Measurements from ENCODE around the gene SOSTDC1.

Gene SOSTDC1

GRCh38 chr7:16422103-16422435, 43.5 kb downstream of the SOSTDC1 start:
- Histone ChIP-seq H3K9ac (no peak overlapping the region), H3K27ac (no peak overlapping the region), H3K4me3 (no peak overlapping the region), H3K4me2 (peak overlapping the region; percentile 82; the same call in 1 of the 2 replicates), H3K9me3 (no peaks in the 10 kb centered on the region), H4K20me1 (no peaks in the 10 kb centered on the region), H3K36me3 (no peaks in the 10 kb centered on the region), H3K27me3 (no peaks in the 10 kb centered on the region), H3K4me1 (peaks cover 18% of the 10 kb centered on the region)
- no peak for TF ChIP-seq Cebpa-rat (IDR thresholded peaks at IDR 0.05)

- Histone ChIP-seq H3K4me1 (peaks cover 23% of the 10 kb centered on the region), H3K36me3 (no peaks in the 10 kb centered on the region), H3K9ac (peak within 1 kb of the TSS; percentile 87), H3K4me3 (peak within 1 kb of the TSS; percentile 79), H3K4me2 (peak within 1 kb of the TSS; percentile 82), H3K27me3 (no peaks in the 10 kb centered on the region), H3K9me3 (no peaks in the 10 kb centered on the region), H3K27ac (peak within 1 kb of the TSS; percentile 89), H4K20me1 (no peaks in the 10 kb centered on the region)
- TF ChIP-seq Cebpa-rat (IDR thresholded peaks at IDR 0.05) = no peak
Observed at GRCh38 chr7:16421333-16422102, 44.0 kb downstream of the SOSTDC1 start, which contains the start of gene CRPPA. Gene CRPPA (minus strand): TSS chr7:16421538. CDS start chr7:16421322, 216 bp downstream.

GRCh38 chr7:16420649-16421332, 44.7 kb downstream of the SOSTDC1 start:
- no peak for TF ChIP-seq Cebpa-rat (IDR thresholded peaks at IDR 0.05)
- no peaks in the 10 kb centered on the region for H4K20me1 ChIP-seq
- peak overlapping the region; percentile 87 for H3K9ac ChIP-seq
- peak overlapping the region; percentile 79 for H3K4me3 ChIP-seq
- no peaks in the 10 kb centered on the region for H3K36me3 ChIP-seq
- H3K27ac ChIP-seq = peak overlapping the region; percentile 89
- no peaks in the 10 kb centered on the region for H3K27me3 ChIP-seq
- peaks cover 25% of the 10 kb centered on the region for H3K4me1 ChIP-seq
- peak overlapping the region; percentile 82 for H3K4me2 ChIP-seq
- H3K9me3 ChIP-seq = no peaks in the 10 kb centered on the region

- no peaks in the 10 kb centered on the region for H3K27me3 ChIP-seq
- H3K4me2 ChIP-seq = peak overlapping the region; percentile 82
- TF ChIP-seq Cebpa-rat (IDR thresholded peaks at IDR 0.05) = no peak
- no peaks in the 10 kb centered on the region for H3K36me3 ChIP-seq
- no peaks in the 10 kb centered on the region for H4K20me1 ChIP-seq
- peak overlapping the region; percentile 87 for H3K9ac ChIP-seq
- peak overlapping the region; percentile 89; the same call in 1 of the 2 replicates for H3K27ac ChIP-seq
- peaks cover 25% of the 10 kb centered on the region for H3K4me1 ChIP-seq
- H3K4me3 ChIP-seq = peak overlapping the region; percentile 79
- H3K9me3 ChIP-seq = no peaks in the 10 kb centered on the region
Observed at GRCh38 chr7:16420329-16420648, 45.2 kb downstream of the SOSTDC1 start.

- H4K20me1 ChIP-seq = no peaks in the 10 kb centered on the region
- H3K27ac ChIP-seq = 0 out of 2 replicates have a peak overlapping the region, but pooled peaks have one; percentile 89
- no peaks in the 10 kb centered on the region for H3K36me3 ChIP-seq
- H3K4me1 ChIP-seq = peaks cover 25% of the 10 kb centered on the region
- H3K4me3 ChIP-seq = peak overlapping the region; percentile 79; the same call in 1 of the 2 replicates
- no peaks in the 10 kb centered on the region for H3K27me3 ChIP-seq
- peak overlapping the region; percentile 87; the same call in 1 of the 2 replicates for H3K9ac ChIP-seq
- no peaks in the 10 kb centered on the region for H3K9me3 ChIP-seq
- no peak for TF ChIP-seq Cebpa-rat (IDR thresholded peaks at IDR 0.05)
- peak overlapping the region; percentile 82 for H3K4me2 ChIP-seq
Observed at GRCh38 chr7:16419859-16420258, 45.7 kb downstream of the SOSTDC1 start.

GRCh38 chr7:16419126-16419525, 46.4 kb downstream of the SOSTDC1 start:
- Histone ChIP-seq H3K4me3 (no peak overlapping the region), H3K27ac (no peak overlapping the region), H3K36me3 (no peaks in the 10 kb centered on the region), H4K20me1 (no peaks in the 10 kb centered on the region), H3K4me2 (no peak overlapping the region), H3K9me3 (no peaks in the 10 kb centered on the region), H3K27me3 (no peaks in the 10 kb centered on the region), H3K4me1 (peaks cover 25% of the 10 kb centered on the region), H3K9ac (no peak overlapping the region)
- no peak for TF ChIP-seq Cebpa-rat (IDR thresholded peaks at IDR 0.05)

GRCh38 chr7:16417906-16418305, 47.6 kb downstream of the SOSTDC1 start:
- Histone ChIP-seq H3K4me2 (no peak overlapping the region), H3K9ac (no peak overlapping the region), H4K20me1 (no peaks in the 10 kb centered on the region), H3K4me3 (no peak overlapping the region), H3K9me3 (no peaks in the 10 kb centered on the region), H3K27ac (no peak overlapping the region), H3K27me3 (no peaks in the 10 kb centered on the region), H3K36me3 (no peaks in the 10 kb centered on the region), H3K4me1 (peaks cover 25% of the 10 kb centered on the region)
- TF ChIP-seq Cebpa-rat (IDR thresholded peaks at IDR 0.05) = no peak

GRCh38 chr7:16416289-16417282, 49.0 kb downstream of the SOSTDC1 start:
- no peaks in the 10 kb centered on the region for H4K20me1 ChIP-seq
- no peaks in the 10 kb centered on the region for H3K36me3 ChIP-seq
- peak overlapping the region; percentile 33 for H3K4me2 ChIP-seq
- no peak overlapping the region for H3K9ac ChIP-seq
- H3K4me3 ChIP-seq = no peak overlapping the region
- H3K9me3 ChIP-seq = no peaks in the 10 kb centered on the region
- TF ChIP-seq Cebpa-rat (IDR thresholded peaks at IDR 0.05) = no peak
- H3K4me1 ChIP-seq = peaks cover 22% of the 10 kb centered on the region
- H3K27ac ChIP-seq = no peak overlapping the region
- no peaks in the 10 kb centered on the region for H3K27me3 ChIP-seq

Data from BLaER1 (cell line).